Sigmoid colon (tissue), 4 donors: Measurements from ENCODE around the gene CCDC15.
A peak's percentile ranks its signal among the peaks of the same experiment; 100 is the strongest.

Experiments used
- CTCF ChIP-seq, 4 experiments: fragments of 450-650 bp in 3 of 4; fragments of 200-600 bp in 1 of 4; IDR thresholded peaks; one replicate each; pipeline ENCODE4 v1.5.1; 2016 to 2019; ENCODE audit warnings: antibody characterized with exemption in 4 of 4, mild to moderate bottlenecking in 3 of 4, moderate library complexity in 2 of 4
- POLR2A ChIP-seq, 2 donors: fragments of 450-650 bp; IDR thresholded peaks; one replicate each; pipeline ENCODE4 v1.6.1; 2016; ENCODE audit warnings: antibody characterized with exemption in 2 of 2, mild to moderate bottlenecking in 2 of 2, moderate library complexity in 2 of 2
- POLR2AphosphoS5 ChIP-seq, 4 donors: sonication (generic); formaldehyde crosslinking; IDR thresholded peaks; one replicate each; pipeline ENCODE4 v1.6.1; 2017; ENCODE audit warnings: antibody characterized with exemption in 4 of 4

GRCh38 chr11:124961972-124962609 is 8.1 kb downstream of the CCDC15 start:
- TF ChIP-seq CTCF (IDR thresholded peaks at IDR 0.05), result peak; percentile 35 to 69 (median 51)
- TF ChIP-seq POLR2A (IDR thresholded peaks at IDR 0.05), result no peak
- no peak for TF ChIP-seq POLR2AphosphoS5 (IDR thresholded peaks at IDR 0.05)
